NB4 (cell line): ENCODE data around the gene SEMA3F.

Source experiments
- CTCF ChIP-seq: IDR thresholded peaks from one replicate; pipeline ENCODE4 v1.5.1; 2012; ENCODE audit warnings: low read depth, low read length
- MYC ChIP-seq: IDR thresholded peaks from 2 replicates; pipeline ENCODE4 v1.6.1; 2011; ENCODE audit warnings: low read depth, low read length
- POLR2A ChIP-seq: IDR thresholded peaks from 2 replicates; pipeline ENCODE4 v1.6.1; 2011; ENCODE audit warnings: mild to moderate bottlenecking; ENCODE audit not compliant: insufficient read length; ENCODE audit errors: extremely low read depth
- TF ChIP-seq, protein P1 (sequence below): IDR thresholded peaks from 2 replicates; pipeline ENCODE4 v1.6.1; 2011; ENCODE audit warnings: low read depth, low read length

DNA sequence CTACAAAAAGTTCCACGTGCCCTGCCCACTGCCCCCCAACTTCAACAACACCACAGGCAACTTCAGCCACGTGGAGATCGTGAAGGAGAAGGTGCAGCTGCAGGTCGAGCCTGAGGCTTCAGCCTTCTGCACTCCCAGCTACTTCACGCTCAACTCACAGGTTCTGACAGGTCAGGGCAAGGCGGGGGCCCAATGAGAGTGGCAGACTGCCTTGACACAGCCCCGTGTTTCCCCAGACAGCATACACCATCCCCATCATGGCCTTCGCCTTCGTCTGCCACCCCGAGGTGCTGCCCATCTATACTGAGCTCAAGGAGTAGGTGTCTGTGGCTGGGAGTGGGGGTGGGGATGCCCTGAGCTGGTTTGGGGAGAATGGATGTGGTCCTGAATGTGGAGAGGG lies 62.6 kb downstream of the SEMA3F start:
- TF ChIP-seq CTCF (no peak), POLR2A (no peak), MYC (no peak)
- TF ChIP-seq, protein P1, sequence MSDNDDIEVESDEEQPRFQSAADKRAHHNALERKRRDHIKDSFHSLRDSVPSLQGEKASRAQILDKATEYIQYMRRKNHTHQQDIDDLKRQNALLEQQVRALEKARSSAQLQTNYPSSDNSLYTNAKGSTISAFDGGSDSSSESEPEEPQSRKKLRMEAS = no peak
